SK-N-SH (cell line): ENCODE data around the gene SH3PXD2A. TPM values are rescaled to one million over a fixed set of nuclear protein-coding genes. Genes with fewer than 3 reads are reported as not detected.

Experiments
- CTCF ChIA-PET: fragments of 300-600, 350-600 bp; formaldehyde crosslinking; extraction: SDS; loops from one replicate; lab custom pipeline; 2021; lab: Yijun Ruan, JAX
- POLR2A ChIA-PET: fragments of 350-600 bp; sonication (Branson Sonifier 250); formaldehyde crosslinking; extraction: SDS; loops from one replicate; lab custom pipeline; 2020; ENCODE audit warnings: antibody characterized with exemption, inconsistent platforms; lab: Yijun Ruan, JAX
- DNase-seq: peaks from one replicate; pipeline ENCODE4 v3.0.0; 2012
- H2AFZ ChIP-seq: fragments of 200-600 bp; sonication (generic); 2 replicates; pipeline ENCODE4 v1.8.1; 2016; ENCODE audit warnings: antibody characterized with exemption, mild to moderate bottlenecking, low read depth
- H3F3A ChIP-seq: fragments of 200-600 bp; sonication (generic); replicated peaks from 2 replicates; pipeline ENCODE3; 2016; ENCODE audit warnings: antibody characterized with exemption, mild to moderate bottlenecking; ENCODE audit not compliant: insufficient read depth
- H3K27ac ChIP-seq, 2 experiments: fragments of 200-500 bp in 1 of 2; fragments of 200-600 bp in 1 of 2; sonication (Bioruptor generic) in 1 of 2; sonication (generic), shearing (Covaris generic) in 1 of 2; 2 replicates each; pipeline versions ENCODE4 v1.5.1 to v1.6.1; 2014 to 2016; ENCODE audit warnings: low read depth in 2 of 2, inconsistent platforms in 1 of 2, low read length in 1 of 2, mild to moderate bottlenecking in 1 of 2, mixed read lengths in 1 of 2
- H3K27me3 ChIP-seq: fragments of 200-600 bp; sonication (generic), shearing (Covaris generic); 2 replicates; pipeline ENCODE4 v1.6.1; 2016; ENCODE audit warnings: mixed run types; ENCODE audit not compliant: insufficient read depth
- H3K36me3 ChIP-seq, 2 experiments: fragments of 200-500 bp in 1 of 2; fragments of 200-600 bp in 1 of 2; sonication (Bioruptor generic) in 1 of 2; sonication (generic) in 1 of 2; replicated peaks in 1 of 2; 2 replicates each; pipeline versions ENCODE3 to v1.5.1; 2014 to 2016; ENCODE audit warnings: low read length in 1 of 2, mild to moderate bottlenecking in 1 of 2; ENCODE audit not compliant: insufficient read depth in 2 of 2, control insufficient read depth in 1 of 2
- H3K4me1 ChIP-seq, 2 experiments: fragments of 200-500 bp in 1 of 2; fragments of 200-600 bp in 1 of 2; sonication (Bioruptor generic) in 1 of 2; sonication (generic), shearing (Covaris generic) in 1 of 2; 2 replicates each; pipeline versions ENCODE4 v1.5.1 to v1.6.1; 2014 to 2016; ENCODE audit warnings: low read depth in 1 of 2, low read length in 1 of 2, mixed run types in 1 of 2; ENCODE audit not compliant: insufficient read depth in 2 of 2, control insufficient read depth in 1 of 2
- H3K4me2 ChIP-seq: fragments of 200-600 bp; sonication (generic), shearing (Covaris generic); 2 replicates; pipeline ENCODE4 v1.6.1; 2017; ENCODE audit warnings: mixed run types
- H3K4me3 ChIP-seq, 2 experiments: fragments of 200-500 bp in 1 of 2; fragments of 200-600 bp in 1 of 2; sonication (Bioruptor generic) in 1 of 2; sonication (generic), shearing (Covaris generic) in 1 of 2; 2 replicates each; pipeline versions ENCODE4 v1.5.1 to v1.8.1; 2014 to 2016; ENCODE audit warnings: low read depth in 2 of 2, inconsistent platforms in 1 of 2, low read length in 1 of 2, mild to moderate bottlenecking in 1 of 2, mixed read lengths in 1 of 2, moderate library complexity in 1 of 2
- H3K79me2 ChIP-seq: fragments of 200-600 bp; sonication (generic); 2 replicates; pipeline ENCODE4 v1.8.1; 2017; ENCODE audit warnings: mild to moderate bottlenecking; ENCODE audit not compliant: insufficient read depth
- H3K9ac ChIP-seq: fragments of 200-600 bp; sonication (generic); 2 replicates; pipeline ENCODE4 v1.6.1; 2017; ENCODE audit warnings: mixed run types
- H3K9me2 ChIP-seq: fragments of 200-600 bp; sonication (generic); 2 replicates; pipeline ENCODE4 v1.6.1; 2017; ENCODE audit warnings: mixed run types
- H3K9me3 ChIP-seq: fragments of 200-600 bp; sonication (generic); 2 replicates; pipeline ENCODE4 v1.6.1; 2017; ENCODE audit warnings: mixed run types, mild to moderate bottlenecking, moderate library complexity
- H4K20me1 ChIP-seq: fragments of 200-600 bp; sonication (generic); 2 replicates; pipeline ENCODE4 v1.6.1; 2017; ENCODE audit warnings: mild to moderate bottlenecking, mixed run types; ENCODE audit not compliant: insufficient read depth
- CTCF ChIP-seq: fragments of 200-600 bp; sonication (generic); IDR thresholded peaks from 2 replicates; pipeline ENCODE4 v1.6.1; 2017; ENCODE audit warnings: antibody characterized with exemption, mild to moderate bottlenecking, moderate library complexity
- ELF1 ChIP-seq: IDR thresholded peaks from 2 replicates; pipeline ENCODE4 v1.4.0; 2012
- FOXJ3 ChIP-seq: sonication (generic); formaldehyde crosslinking; IDR thresholded peaks from 2 replicates; pipeline ENCODE4 v1.5.1; 2020; ENCODE audit warnings: mild to moderate bottlenecking, missing genetic modification reagents
- GABPA ChIP-seq: IDR thresholded peaks from 2 replicates; pipeline ENCODE4 v1.4.0; 2012; ENCODE audit warnings: low read depth, mild to moderate bottlenecking
- GATA2 ChIP-seq: sonication (generic); formaldehyde crosslinking; IDR thresholded peaks from 2 replicates; pipeline ENCODE4 v1.5.0; 2020; ENCODE audit warnings: mild to moderate bottlenecking, missing genetic modification reagents
- IRF3 ChIP-seq: fragments of 150-350 bp; IDR thresholded peaks from 2 replicates; pipeline ENCODE4 v1.6.1; 2016; ENCODE audit warnings: mild to moderate bottlenecking, low read depth, low read length
- MEF2A ChIP-seq: IDR thresholded peaks from 2 replicates; pipeline ENCODE4 v1.4.0; 2012; ENCODE audit warnings: low read depth, borderline replicate concordance
- MXI1 ChIP-seq: IDR thresholded peaks from 2 replicates; pipeline ENCODE4 v1.6.1; 2012; ENCODE audit warnings: mild to moderate bottlenecking, low read depth, low read length, improper control_type of control experiment
- NFIC ChIP-seq: IDR thresholded peaks from 2 replicates; pipeline ENCODE4 v1.4.0; 2012; ENCODE audit warnings: borderline replicate concordance
- POLR2AphosphoS5 ChIP-seq: IDR thresholded peaks from 2 replicates; pipeline ENCODE4 v1.6.1; 2012; ENCODE audit warnings: low read depth, low read length
- RCOR1 ChIP-seq: fragments of 150-350 bp; IDR thresholded peaks from 2 replicates; pipeline ENCODE4 v1.6.1; 2017; ENCODE audit warnings: antibody characterized with exemption, low read length
- SIN3A ChIP-seq: IDR thresholded peaks from 2 replicates; pipeline ENCODE4 v1.6.1; 2012; ENCODE audit warnings: low read depth, mild to moderate bottlenecking, low read length, moderate library complexity, borderline replicate concordance
- TAF1 ChIP-seq: IDR thresholded peaks from 2 replicates; pipeline ENCODE4 v1.6.1; 2012; ENCODE audit warnings: low read depth, mild to moderate bottlenecking, low read length, moderate library complexity, borderline replicate concordance
- TCF12 ChIP-seq: IDR thresholded peaks from 2 replicates; pipeline ENCODE4 v1.4.0; 2012
- ZBTB33 ChIP-seq: IDR thresholded peaks from 2 replicates; pipeline ENCODE4 v1.4.0; 2012; ENCODE audit warnings: low read depth, borderline replicate concordance
- WGBS: methylation state at CpG from one replicate; pipeline ENCODE4 v1.1.6; 2017; ENCODE audit warnings: low lambda C conversion rate; 5-methylcytosine and 5-hydroxymethylcytosine counted together
- polyA plus RNA-seq, 3 experiments: library from polyadenylated mRNA; depleted of rRNA; stranded (reverse); fragments of >200 nt; gene quantifications; 2 replicates each; pipeline ENCODE4 v1.2.3, GENCODE V29; 2012
- TF ChIP-seq, protein P1 (sequence below): IDR thresholded peaks from 2 replicates; pipeline ENCODE4 v1.6.1; 2012; ENCODE audit warnings: mild to moderate bottlenecking, low read depth, low read length, moderate library complexity
- TF ChIP-seq, protein P2 (sequence below): IDR thresholded peaks from 2 replicates; pipeline ENCODE4; 2012

The SH3PXD2A gene
- polyA plus RNA-seq, 1 of the 3 experiments (the other 2 are of a cell fraction), result 2.5 TPM

DNA sequence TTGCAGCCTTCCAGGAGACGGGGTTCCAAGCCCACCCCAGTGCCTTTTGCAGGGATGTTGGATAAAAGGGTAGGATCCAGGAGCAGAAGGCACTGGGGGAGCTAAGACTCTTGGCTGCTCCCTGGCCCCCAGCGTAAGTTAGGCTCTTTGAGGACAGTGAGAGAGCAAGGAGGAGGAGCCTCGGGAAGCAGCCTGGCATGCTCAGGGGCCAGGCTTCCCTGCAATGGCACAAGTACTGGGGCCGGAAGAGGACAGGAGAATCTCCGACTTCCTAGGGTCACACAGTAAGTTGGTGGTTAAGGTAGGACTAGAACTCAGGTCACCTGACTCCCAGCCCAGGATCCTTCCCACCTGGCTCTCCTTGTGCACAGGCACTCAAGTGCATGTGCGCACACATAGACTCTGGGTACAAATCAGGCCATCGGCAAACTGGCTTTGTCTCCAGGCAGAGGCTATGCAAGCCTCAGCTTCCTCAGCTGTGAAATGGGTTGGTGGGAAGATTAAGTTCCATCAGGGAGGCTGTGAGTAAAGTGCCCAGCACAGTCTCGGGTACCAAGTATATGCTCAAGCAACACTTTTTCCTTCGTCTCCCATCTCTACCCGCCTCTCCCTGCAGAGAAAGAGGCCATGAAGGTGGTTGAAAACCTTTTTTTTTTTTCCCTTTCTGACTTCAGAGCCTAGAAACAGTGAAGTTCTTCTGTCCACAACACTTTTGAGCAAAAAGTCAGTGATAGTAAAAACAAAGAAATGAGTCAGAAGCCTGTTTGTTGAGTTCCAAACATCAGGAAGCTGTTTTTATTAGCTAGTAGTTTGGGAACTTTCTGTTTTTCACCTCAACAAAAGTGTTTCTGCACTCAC lies 282.8 kb downstream of the SH3PXD2A start (continued):
- TF ChIP-seq, protein P1, sequence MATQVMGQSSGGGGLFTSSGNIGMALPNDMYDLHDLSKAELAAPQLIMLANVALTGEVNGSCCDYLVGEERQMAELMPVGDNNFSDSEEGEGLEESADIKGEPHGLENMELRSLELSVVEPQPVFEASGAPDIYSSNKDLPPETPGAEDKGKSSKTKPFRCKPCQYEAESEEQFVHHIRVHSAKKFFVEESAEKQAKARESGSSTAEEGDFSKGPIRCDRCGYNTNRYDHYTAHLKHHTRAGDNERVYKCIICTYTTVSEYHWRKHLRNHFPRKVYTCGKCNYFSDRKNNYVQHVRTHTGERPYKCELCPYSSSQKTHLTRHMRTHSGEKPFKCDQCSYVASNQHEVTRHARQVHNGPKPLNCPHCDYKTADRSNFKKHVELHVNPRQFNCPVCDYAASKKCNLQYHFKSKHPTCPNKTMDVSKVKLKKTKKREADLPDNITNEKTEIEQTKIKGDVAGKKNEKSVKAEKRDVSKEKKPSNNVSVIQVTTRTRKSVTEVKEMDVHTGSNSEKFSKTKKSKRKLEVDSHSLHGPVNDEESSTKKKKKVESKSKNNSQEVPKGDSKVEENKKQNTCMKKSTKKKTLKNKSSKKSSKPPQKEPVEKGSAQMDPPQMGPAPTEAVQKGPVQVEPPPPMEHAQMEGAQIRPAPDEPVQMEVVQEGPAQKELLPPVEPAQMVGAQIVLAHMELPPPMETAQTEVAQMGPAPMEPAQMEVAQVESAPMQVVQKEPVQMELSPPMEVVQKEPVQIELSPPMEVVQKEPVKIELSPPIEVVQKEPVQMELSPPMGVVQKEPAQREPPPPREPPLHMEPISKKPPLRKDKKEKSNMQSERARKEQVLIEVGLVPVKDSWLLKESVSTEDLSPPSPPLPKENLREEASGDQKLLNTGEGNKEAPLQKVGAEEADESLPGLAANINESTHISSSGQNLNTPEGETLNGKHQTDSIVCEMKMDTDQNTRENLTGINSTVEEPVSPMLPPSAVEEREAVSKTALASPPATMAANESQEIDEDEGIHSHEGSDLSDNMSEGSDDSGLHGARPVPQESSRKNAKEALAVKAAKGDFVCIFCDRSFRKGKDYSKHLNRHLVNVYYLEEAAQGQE, result no peak
- TF ChIP-seq TAF1 (no peak), FOXJ3 (no peak), NFIC (no peak), MEF2A (no peak), TCF12 (no peak), GATA2 (no peak), POLR2AphosphoS5 (no peak)
- TF ChIP-seq, protein P2, sequence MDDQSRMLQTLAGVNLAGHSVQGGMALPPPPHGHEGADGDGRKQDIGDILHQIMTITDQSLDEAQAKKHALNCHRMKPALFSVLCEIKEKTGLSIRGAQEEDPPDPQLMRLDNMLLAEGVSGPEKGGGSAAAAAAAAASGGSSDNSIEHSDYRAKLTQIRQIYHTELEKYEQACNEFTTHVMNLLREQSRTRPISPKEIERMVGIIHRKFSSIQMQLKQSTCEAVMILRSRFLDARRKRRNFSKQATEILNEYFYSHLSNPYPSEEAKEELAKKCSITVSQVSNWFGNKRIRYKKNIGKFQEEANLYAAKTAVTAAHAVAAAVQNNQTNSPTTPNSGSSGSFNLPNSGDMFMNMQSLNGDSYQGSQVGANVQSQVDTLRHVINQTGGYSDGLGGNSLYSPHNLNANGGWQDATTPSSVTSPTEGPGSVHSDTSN, result no peak

- Histone ChIP-seq H3F3A (no peaks in the 10 kb centered on the region), H3K4me1 (peaks cover 0 to 17% of the 10 kb centered on the region in 2 experiments; a peak in 1 of 4 replicates), H3K36me3 (no peaks in the 10 kb centered on the region), H3K4me2 (no peak overlapping the region), H3K9me2 (no peaks in the 10 kb centered on the region), H3K9ac (no peak overlapping the region), H2AFZ (no peak overlapping the region), H4K20me1 (no peaks in the 10 kb centered on the region), H3K9me3 (no peaks in the 10 kb centered on the region), H3K27ac (no peak overlapping the region), H3K4me3 (no peak overlapping the region), H3K27me3 (no peaks in the 10 kb centered on the region; the same call in 1 of the 2 replicates), H3K79me2 (no peaks in the 10 kb centered on the region)
- ChIA-PET CTCF (interaction anchor here (1.1 to 1.9 kb wide), 2 partner anchors 22 to 27 kb away, joined by 4 to 5 read pairs; no protein-coding TSS in a partner anchor), POLR2A (no interaction called here)
- no peak for DNase-seq
- 60% methylated on average over 1 of the region's 18 CpGs for WGBS
- TF ChIP-seq ZBTB33 (no peak), MEF2A (no peak), MXI1 (no peak), GABPA (no peak), SIN3A (no peak), ELF1 (no peak), CTCF (no peak), IRF3 (no peak), RCOR1 (no peak)
Observed at GRCh38 chr10:103571656-103571975, 283.8 kb downstream of the SH3PXD2A start.
